CD4-positive, alpha-beta T cell treated with Interferon gamma for 1 hour (primary cell): ENCODE measurements around the gene PIP5KL1.

Experiments
- DNase-seq: peaks from one replicate; pipeline ENCODE4 v3.0.0-alpha.2; 2020

PIP5KL1 gene

DNA sequence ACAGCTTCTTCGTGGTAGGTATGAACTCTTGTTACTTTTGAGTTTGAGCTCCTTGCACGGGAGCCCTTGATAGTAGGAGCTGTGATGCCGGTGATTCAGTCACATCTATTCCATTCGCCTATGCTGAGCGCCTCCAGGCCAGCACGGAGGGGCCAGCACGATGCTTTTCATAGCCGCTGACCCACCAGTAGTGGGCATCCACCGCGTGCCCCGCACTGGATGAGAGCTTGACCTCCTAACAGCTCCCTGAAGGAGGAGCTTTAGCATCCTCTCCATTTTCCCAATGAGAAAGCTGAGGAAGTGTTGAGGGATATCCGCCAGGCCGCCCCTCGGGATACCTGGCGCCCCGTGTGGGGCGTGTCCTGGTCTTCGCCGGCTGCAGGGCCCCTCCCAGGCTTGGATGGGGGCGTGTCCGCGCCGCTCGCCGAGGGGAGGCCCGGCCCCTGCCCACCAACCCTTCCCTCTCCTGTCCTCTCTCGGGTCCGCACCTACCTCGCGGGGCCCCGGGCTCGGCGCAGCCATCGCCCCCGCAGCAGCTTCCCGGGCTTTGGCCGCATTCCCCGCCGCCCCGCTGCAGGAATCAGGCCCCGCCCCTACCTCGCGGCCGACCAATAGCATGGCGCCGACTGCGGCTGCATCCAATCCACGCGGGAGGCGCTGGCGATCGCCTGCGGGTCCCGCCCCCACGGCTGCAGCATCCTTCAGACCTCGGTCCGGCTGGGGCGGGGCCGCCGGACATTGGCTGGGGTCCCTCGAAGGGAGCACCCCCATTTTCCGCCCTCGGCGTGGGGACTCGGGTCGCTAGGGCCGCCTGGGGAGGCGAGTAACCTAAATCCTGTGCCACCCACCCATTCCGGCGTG is at the start of gene PIP5KL1:
Gene PIP5KL1 (minus strand): TSS at position 547 of the 861 bp plus-strand sequence. CDS start 25 bp downstream, at position 522.
- DNase-seq: peak; percentile 63

- DNase-seq: peak; percentile 57
Measured at GRCh38 chr9:127980060-127980705, 49.6 kb upstream of the PIP5KL1 start.

GRCh38 chr9:127979333-127980059 is 48.9 kb upstream of the PIP5KL1 start:
- no peak for DNase-seq

DNA sequence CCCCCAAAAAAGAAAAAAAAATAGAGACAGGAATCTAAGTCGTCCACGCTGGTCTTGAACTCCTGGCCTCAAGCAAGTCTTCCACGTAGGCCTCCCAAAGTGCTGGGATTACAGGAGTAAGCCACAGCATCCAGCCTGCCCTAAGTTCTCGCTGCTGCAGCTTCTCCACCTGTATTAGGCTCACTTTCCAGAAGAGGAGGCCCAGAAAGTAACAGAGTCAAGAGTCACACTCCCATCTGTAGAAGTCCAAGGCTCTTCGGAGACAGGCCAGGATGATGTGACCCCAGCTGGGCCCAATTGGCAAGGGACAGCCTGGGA is 48.4 kb upstream of the PIP5KL1 start:
- no peak for DNase-seq

DNA sequence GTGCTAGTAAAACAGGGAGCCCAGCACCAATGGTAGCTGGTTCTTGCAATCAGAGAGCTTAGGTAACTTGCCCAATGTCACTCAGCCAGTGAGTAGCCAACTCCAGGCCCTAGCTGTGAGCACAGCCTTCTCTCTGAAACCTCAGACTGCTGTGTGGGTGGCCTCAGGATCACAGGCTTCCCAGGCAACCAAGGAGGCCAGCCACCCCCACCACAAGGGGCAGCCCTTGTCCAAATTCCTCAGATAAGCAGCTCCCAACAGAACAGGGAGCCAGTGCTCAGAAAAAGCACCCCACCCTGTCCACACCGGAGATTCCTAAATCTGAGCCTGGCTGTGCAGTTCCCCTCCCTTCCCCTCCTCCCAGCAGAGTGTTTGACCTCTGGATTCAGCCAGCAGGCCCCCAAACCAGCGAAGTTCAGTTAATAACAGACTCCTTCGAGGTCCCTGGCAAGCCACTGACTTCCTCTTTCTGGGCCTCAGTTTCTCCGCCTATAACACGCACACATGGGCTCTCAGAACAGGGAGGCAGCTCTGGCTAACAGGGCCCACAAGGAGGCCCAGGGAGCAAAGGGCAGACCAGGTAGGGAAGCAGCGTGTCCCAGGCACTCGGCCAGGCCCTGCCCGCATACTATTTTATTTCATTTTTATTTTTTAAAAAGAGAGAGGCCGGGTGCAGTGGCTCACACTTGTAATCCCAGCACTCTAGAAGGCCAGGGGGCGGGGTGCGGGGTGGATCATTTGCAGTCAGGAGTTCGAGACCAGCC is 47.5 kb upstream of the PIP5KL1 start:
- no peak for DNase-seq

- no peak for DNase-seq
Measured at GRCh38 chr9:127977009-127977883, 46.7 kb upstream of the PIP5KL1 start.

DNA sequence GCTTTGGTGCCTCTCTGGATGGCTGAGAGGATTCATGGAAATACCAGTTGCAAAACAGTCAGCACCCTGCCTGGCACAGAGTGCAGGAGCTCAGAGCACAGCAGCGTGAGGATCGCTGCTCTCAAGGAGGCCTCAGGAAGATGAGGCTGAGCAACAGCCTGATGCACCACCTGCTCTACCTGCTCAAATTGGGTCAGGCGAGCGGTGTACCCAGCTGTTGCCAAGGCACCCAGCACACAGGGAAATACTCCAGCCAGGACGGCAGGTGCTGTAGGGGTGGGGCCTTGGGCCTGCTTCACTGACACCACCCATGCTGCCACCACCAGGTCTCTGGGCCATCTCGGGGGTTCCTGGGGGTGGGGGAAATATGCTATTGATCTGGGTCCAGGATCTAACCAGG is 45.9 kb upstream of the PIP5KL1 start:
- peak; percentile 51 for DNase-seq

- no peak for DNase-seq
Measured at GRCh38 chr9:127975376-127976315, 45.1 kb upstream of the PIP5KL1 start.

GRCh38 chr9:127974769-127975261 is 44.2 kb upstream of the PIP5KL1 start:
- no peak for DNase-seq

DNA sequence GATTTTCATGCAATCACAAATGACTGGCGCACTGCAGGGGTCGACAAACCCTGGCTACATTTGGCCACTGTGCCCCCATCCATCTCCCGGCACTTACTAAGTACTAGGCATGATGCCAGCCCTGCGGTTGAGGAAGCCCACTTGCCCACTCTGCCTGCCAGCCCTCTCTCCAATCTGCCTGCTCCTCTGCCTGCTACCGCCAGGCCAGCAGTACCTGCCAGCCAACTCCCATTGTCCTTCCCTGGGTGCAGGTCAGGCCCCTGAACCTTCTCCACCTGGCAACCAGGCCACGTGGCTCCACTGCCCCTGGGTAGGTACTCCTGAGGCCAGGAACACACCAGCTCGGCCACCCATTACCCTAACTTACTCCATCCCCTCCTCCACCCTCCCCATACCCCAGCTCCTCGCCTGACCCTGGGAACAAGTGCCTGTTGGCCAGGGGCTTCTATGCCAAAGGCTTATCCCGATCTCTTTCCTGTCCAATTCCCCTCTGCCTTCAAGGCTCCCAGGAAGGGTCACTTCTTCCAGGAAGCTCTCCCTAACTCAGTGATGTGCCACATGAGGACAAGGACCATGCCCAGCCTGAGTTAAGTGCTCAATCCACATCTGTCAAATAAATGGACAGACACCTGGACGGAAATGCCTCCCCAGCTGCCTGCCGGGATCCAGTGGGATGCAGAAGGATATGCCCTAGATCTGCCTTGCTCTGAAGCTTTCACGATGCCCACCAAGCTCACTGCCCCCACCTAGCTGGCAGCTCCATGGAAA is 43.6 kb upstream of the PIP5KL1 start:
- no peak for DNase-seq

- no peak for DNase-seq
Measured at GRCh38 chr9:127973169-127974000, 42.8 kb upstream of the PIP5KL1 start.

DNA sequence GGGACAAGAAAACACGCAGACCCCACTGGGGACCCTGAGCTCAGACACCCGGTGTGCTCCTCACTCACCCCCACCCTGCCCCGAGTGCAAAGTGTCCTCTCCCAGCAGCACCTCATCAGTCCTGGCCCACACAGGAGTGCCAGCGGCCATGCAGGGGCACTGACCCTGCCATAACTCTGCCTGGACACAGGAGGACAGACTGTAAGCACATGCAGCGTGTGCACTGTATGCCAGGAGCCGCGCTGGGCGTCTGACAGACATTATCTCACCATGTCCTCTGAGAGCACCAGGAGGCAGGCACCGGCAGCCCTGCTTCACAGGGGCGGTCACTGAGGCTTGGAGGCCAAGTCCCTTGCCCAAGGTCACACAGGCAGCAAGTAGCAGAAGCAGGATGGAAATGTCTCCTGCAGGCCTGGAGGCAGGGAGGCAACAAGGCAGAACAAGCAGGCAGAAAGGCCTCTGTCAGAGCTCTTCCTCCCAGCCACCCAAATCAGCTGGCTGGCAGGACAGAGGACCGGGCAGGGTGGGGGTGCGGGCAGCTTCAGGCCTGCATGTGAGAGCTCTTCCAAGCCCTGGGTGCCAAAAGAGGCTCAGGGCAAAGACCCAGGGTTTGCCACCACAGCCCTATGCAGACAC is 41.8 kb upstream of the PIP5KL1 start:
- no peak for DNase-seq

- DNase-seq: peak; percentile 25
Measured at GRCh38 chr9:127971357-127972235, 41.0 kb upstream of the PIP5KL1 start.

GRCh38 chr9:127970401-127971313 is 40.1 kb upstream of the PIP5KL1 start:
- DNase-seq: peak; percentile 64

- DNase-seq: no peak
Measured at GRCh38 chr9:127968700-127969383, 38.3 kb upstream of the PIP5KL1 start.
